UCSD-AML1 (cell line): Measurements from ENCODE around the gene NLRC5.
"Not testable (repeated sequence)": the region's sequence is repeated elsewhere in the genome, so short reads cannot be mapped to it uniquely, and the experiment has no call there.

Experiments used
- DNase-seq: peaks from one replicate; lab custom pipeline; 2025; ENCODE audit not compliant: unreplicated experiment; lab: John Stamatoyannopoulos, UW

Gene NLRC5

GRCh38 chr16:56980792-56981724, 8.3 kb upstream of the NLRC5 start:
- DNase-seq: no peak

GRCh38 chr16:56981729-56982271, 7.6 kb upstream of the NLRC5 start:
- DNase-seq: no peak

DNA sequence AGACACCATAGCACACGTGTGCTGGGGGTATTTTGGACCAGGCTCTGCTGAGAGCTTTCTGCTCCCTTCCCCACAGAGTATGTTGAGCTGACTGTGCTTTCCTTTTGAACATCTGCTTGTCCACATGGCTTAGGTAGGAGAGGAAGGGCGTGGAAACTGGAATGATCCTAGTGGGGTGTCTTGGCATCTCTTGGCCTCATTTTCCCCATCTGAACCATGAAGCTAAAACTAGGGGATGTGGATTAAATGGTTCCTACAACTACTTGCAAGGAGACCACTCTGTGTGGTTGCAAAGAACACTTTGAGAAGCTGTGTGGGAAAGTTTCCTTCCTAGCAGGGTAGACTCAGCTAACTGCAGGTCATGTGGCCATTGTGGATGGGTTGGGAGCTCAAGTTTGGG, 6.7 kb upstream of the NLRC5 start:
- DNase-seq: no peak

DNA sequence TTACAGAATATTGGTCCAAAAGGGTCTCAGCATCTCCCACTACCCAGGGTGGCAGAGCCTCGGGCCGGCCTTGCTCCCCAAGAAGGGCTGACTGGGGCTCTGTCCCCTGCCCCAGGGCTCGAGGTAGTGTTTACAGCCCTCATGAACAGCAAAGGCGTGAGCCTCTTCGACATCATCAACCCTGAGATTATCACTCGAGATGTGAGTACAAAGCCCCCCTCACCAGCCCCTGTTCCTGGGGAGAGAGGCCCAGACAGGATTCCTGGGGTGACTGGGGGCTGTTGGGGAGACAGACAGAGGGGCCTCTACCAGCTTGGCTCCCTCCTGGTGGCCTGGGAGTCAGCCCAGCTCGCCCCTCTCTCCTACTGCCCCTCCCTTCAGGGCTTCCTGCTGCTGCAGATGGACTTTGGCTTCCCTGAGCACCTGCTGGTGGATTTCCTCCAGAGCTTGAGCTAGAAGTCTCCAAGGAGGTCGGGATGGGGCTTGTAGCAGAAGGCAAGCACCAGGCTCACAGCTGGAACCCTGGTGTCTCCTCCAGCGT, 6.1 kb upstream of the NLRC5 start:
- DNase-seq: no peak

DNA sequence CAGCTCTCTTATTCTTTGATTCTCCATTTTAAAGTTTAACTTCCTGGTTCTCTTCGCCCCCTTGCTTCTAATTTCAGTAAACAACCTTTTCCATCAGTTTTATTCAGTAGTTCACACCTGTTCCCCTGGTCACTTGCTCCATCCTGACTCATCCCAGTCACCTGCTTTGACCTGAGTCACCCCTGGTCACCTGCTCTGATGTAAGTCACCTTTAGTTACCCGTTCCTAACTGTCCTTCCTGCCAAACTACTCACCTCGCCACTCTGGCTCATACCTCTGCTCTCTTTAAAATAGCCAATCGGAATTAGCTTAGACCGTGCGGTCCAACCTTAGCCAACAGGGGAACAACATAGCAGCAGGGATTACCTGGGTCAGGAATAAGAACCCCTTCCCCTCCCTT, 4.7 kb upstream of the NLRC5 start:
- no peak for DNase-seq

DNA sequence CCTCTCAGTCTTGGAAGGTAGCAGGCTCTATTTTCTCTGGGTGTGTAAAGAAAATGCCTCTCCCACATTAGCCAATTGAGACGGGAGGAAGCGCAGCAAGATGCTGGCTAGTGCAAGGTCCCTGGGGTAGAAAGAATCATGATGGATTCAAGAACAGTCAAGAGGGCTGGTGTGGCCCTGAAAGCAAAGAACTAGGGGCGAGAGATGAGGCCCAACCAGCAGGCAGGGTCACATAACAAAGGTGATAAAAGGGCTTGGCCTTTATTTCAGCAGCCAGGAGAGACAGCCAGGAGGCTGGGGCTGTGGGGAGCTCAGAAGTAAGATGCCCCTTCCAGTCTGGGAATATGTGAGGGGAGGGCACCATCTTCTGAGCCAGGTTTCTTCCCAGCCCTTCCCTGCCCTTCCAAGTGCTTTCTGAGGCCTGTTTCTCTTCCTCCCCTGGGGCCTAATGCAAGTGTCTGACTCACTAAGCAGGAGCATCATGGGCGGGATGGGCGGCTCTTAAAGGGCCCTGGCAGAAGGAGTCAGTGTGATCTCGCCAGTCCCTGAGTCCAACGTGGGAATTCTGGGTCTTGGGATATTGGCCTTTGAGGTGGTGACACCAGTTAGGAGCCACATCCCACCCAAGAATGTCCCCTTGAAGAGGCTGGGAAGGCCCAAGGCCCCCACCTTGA, 3.9 kb upstream of the NLRC5 start:
- no peak for DNase-seq

- DNase-seq: no peak
These were observed 3.4 kb upstream of the NLRC5 start for GRCh38 chr16:56985962-56986360.

GRCh38 chr16:56986361-56986760, 3.0 kb upstream of the NLRC5 start:
- DNase-seq: no peak

DNA sequence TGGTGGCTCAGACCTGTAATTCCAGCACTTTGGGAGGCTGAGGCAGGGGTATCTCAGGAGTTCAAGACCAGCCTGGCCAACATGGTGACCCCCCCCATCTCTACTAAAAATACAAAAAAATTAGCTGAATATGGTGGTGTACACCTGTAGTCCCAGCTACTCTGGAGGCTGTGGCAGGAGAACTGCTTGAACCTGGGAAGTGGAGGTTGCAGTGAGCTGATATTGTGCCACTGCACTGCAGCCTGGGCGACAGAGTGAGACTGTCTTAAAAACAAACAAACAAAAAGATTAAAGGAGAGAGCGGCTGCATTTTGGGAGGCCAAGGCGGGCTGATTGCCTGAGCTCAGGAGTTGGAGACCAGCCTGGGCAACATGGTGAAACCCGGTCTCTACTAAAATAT, 2.4 kb upstream of the NLRC5 start:
- not testable (repeated sequence) for DNase-seq

- no peak for DNase-seq
These were observed 1.7 kb upstream of the NLRC5 start for GRCh38 chr16:56987692-56988091.

GRCh38 chr16:56988161-56988947, 1.0 kb upstream of the NLRC5 start:
- no peak for DNase-seq

DNA sequence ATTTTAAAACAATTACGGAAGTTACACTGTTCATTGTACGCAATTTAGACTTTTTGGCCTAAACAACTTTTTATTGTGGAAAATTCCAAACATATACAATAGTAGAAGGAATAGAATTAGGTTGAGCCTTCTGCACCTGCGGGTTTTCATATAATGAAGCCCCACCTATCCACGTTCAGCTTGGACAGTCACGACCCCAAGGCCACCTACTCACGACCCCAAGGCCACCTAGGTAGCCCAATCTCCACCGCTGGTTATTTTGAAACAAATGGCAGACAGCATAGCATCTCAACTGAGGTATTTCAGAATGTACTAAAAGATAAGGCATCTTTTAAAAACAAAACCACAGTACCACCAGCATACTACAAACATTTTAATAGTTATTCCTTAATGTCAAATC, 631 bp downstream of the NLRC5 start:
- DNase-seq: no peak

- DNase-seq: no peak
These were observed 1.3 kb downstream of the NLRC5 start for GRCh38 chr16:56990407-56991286.

DNA sequence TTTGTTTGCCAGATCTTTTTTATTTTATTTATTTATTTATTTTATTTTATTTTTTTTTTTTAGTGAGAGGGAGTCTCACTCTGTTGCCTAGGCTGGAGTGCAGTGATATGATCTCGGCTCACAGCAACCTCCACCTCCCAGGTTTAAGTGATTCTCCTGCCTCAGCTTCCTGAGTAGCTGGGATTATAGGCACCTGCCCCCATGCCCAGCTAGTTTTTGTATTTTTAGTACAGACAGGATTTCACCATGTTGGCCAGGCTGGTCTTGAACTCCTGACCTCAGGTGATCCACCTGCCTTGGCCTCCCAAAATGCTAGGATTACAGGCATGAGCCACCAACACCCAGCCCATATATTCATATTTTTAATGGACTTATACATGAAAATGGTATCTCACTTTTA, 3.1 kb downstream of the NLRC5 start:
- DNase-seq: not testable (repeated sequence)

GRCh38 chr16:56993204-56993603, 3.8 kb downstream of the NLRC5 start:
- no peak for DNase-seq

GRCh38 chr16:56994311-56994710, 5.0 kb downstream of the NLRC5 start:
- DNase-seq: no peak

- DNase-seq: no peak
These were observed 5.9 kb downstream of the NLRC5 start for GRCh38 chr16:56995136-56995805.

DNA sequence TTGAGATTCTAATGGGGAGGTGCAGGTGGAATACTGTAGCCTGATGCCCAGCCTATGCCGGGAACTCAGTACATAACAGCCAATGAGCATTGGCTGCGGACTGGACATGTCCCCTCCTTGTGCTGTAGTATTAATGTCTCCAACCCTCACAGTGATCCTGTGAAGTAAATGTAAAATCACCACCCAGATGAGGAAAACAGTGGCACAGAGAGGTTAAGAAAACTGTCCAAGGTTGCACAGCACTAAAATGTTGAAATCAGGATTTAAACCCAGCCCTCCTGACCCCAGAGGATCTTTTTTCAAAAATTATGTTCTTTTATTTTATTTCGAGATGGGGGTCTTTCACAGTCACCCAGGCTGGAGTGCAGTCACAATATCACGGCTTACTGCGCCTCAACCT, 7.9 kb downstream of the NLRC5 start:
- DNase-seq: no peak

DNA sequence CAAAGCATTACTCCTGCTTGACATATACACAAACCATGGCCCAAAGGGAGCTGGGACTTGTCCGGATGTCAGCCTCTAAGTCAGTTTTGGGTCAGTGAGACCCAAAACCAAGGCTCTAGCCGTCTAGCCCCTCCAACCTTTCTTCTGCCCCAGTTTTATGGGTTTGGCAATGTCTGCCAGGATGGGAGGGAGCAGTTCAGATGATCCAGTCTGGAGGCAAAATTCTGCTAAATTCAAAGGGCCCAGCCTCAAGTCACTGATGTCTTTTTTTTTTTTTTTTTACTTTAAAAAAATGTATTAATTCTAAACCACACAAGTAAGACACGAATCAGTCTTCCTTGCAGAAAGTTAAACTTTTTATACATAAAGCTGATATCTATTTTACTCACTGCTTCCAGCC, 8.6 kb downstream of the NLRC5 start:
- no peak for DNase-seq

- no peak for DNase-seq
These were observed 9.0 kb downstream of the NLRC5 start for GRCh38 chr16:56998352-56998751.
